HG02571 (cell line): ENCODE results near the gene CRY1.

Experiments used
- ATAC-seq: cut with Tn5 transposase; IDR thresholded peaks from one replicate; pipeline ENCODE4 v1.9.1; 2021; ENCODE audit warnings: mild to moderate bottlenecking, moderate library complexity; ENCODE audit not compliant: unreplicated experiment

Gene CRY1

DNA sequence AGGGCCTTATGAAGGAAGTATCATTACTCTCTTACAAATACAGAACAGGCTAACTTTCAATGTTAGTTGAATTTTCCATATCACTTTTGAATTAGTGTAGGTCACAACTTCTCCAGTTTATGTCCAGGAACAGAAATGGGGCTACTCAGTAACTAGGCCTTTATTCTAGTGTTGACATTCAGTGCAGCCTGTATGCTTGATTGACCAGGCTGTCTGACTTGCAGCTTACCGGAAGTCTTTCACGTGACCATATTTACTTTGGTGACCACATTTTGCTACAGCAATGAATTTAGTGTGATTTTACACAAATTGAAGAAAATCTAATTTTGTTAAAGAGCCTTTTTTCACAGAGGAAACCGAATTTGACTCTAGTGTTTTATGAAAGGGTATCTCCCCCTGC is 118.8 kb downstream of the CRY1 start:
- no peak for ATAC-seq

- no peak for ATAC-seq
Measured at GRCh38 chr12:106973545-106973944, 119.8 kb downstream of the CRY1 start.

DNA sequence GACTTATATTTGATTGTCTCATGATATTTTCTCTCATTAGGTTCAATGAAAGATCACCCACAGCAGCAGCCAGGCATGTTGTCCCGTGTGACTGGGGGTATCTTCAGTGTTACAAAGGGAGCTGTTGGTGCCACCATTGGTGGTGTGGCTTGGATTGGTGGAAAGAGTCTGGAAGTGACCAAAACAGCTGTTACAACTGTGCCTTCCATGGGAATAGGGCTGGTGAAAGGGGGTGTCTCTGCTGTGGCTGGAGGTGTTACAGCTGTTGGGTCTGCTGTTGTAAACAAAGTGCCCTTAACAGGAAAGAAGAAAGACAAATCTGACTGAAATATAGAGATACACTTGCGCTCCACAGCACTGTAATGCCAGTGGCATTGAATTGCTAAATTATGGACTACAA is 122.3 kb downstream of the CRY1 start:
- ATAC-seq = no peak

DNA sequence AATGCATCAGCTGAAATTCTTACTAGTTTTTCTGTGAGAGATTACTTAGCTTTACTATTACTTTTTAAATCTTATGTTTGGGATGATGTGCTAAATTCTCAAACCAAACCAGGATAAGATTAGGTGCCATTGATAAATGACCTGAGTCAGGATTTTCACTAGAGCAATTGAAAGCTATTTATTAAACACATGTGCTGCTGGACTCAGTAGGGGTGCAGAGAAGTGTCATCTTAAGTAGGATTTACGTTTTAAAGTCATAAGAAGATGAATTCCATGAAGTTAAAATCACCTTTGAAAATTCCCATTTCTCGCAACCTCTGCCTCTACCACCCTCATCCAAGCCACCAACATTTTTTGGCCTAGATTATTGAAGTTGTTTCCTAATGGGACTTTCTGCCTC is 128.8 kb downstream of the CRY1 start:
- ATAC-seq = no peak

DNA sequence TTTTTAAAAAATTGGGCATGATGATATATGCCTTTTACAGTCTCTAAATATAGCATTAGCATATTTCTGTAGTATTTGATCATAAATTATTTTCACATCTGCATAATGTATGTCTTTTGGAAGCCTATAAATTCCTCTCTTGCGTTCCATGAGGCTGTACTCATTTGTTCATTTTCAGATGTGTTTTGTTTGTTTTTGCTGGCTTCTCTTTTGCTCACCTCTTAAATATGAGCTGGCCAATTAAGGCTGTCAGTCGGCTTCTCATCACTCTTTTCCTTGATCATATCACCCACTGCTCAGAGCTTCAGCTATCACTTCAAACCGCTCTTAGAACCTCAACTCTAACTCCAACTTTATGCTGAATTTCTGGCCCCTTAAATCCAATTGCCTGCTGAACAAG is 131.1 kb downstream of the CRY1 start:
- ATAC-seq = no peak

GRCh38 chr12:106960443-106960842 is 132.9 kb downstream of the CRY1 start:
- no peak for ATAC-seq

DNA sequence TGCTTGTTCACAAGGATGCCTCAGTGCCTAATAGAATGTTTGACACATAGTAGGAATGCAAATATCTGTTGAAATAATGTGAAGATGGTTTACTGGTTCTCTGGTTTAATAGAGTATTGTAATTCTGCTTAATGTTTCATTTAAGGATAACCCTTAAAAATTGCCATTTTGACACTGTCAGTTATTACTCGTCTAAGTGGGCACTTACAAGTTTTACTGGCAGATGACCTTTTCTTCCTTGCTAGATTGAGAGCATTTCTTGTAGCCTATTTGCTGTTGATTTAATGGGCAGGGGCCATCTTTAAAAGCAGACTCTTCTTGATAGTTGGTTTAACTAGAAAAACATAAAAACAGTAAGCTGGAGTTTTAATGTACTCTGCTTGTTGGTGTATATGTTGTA is 135.8 kb downstream of the CRY1 start:
- no peak for ATAC-seq

GRCh38 chr12:106956048-106956578 is 137.2 kb downstream of the CRY1 start:
- ATAC-seq = peak; percentile 34

DNA sequence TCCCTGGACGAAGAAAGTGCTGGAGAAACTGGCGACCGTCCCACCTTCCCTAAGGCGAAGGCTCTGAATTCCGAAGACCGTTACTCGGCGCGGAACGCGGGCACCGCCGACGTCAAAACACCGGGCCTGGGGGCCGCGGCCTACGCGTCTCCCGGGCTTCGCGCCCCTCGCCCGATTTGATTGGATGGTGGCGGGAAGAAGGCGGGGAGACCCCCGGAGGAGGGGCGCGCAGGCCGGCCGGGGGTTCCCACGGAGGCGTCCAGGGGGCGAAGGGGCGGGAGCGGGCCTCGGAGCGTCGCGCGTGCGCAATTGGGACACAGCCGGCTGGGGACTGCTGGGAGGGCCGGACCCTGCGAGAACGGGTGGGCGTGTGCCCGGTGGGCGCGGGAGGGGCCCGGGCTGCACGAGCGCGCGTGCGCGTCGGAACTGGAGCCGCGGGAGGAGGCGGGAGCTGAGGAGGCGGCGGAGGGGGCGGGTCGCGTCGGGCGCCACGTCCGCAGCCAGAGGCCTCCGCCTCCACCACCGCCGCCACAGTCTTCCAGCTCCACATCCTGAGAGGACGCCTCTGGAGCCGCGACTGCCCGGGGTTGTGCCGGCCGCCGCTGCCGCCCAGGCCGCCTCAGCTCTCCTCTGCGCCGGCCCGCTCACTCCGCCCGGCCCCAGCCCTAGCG is 137.8 kb downstream of the CRY1 start, which contains the start of gene TMEM263:
TSS of gene TMEM263 (plus strand) at position 531 of the 671 bp plus-strand sequence. CDS start 11,210 bp downstream, outside the sequence.
- ATAC-seq = peak; percentile 78

GRCh38 chr12:106954462-106955376 is 138.6 kb downstream of the CRY1 start:
- no peak for ATAC-seq

DNA sequence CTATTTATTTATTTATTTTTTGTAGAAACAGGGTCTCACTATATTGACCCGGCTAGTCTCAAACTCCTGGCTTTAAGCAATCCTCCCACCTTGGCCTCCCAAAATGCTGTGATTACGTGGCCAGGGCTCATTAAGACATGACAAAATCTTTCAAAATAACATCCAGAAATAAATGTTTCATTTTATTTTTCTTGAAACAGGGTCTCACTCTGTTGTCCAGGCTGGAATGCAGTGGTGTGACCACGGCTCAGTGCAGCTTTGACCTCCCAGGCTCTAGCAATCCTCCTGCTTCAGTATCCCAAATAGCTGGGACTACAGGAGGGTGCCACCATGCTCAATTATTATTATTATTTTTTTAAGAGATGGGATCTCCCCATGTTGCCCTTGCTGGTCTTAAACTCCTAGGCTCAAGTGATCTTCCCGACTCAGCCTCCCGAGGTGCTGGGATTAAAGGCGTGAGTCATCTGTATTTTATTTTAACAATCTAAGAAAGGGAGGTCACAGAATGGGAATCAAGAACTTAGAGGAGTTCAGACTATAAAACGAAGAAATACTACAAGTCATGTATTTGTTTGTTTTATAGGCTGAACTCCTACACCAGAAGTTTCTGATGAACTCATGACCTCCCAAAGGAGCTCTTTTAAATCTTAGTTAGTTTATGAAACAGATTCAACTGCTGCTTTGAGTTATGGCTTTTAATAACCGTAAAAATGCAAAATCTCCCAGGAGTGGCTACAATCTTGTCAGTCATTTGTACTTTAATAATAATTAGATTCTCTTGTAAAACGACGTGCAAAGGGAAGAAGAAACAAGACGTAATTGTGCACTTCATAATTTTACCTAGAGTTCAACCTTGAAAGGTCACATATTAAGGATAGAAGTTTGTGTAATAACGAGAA is 139.7 kb downstream of the CRY1 start:
- ATAC-seq = no peak

DNA sequence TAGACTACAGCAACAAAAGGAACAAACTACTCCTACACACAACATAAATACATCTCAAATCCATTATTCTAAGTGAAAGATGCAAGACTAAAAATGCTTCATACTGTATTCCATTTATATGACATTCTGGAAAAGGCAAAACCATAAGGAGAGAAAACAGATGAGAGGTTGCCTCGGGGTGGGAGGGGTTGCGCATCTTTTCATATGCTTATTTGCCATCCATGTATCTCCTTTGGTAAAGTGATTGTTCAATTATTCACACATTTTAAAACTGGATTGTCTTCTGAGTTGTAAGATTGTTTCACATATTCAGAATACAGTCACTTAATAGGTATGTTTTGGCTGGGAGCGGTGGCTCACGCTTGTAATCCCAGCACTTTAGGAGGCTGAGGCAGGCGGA is 142.8 kb downstream of the CRY1 start:
- ATAC-seq = no peak

DNA sequence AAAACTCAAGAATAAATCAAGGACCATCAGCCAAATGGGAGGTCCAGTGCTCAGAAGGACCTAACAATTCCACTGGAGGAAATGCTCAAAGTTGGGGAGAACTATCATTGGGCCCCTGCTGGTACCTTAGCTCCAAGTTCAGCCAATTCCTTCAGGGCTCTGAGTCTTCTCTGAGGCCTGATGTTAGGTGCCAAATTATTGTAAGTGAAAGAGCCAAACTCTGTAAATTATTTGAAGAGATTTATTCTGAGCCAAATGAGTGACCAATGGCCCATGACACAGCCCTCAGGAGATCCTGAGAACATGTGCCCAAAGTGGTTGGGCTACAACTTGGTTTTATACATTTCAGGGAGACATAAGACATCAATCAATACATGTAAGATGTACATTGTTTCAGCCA is 145.9 kb downstream of the CRY1 start:
- ATAC-seq = no peak

GRCh38 chr12:106945261-106945851 is 148.0 kb downstream of the CRY1 start:
- no peak for ATAC-seq

GRCh38 chr12:106942775-106943174 is 150.6 kb downstream of the CRY1 start:
- no peak for ATAC-seq

DNA sequence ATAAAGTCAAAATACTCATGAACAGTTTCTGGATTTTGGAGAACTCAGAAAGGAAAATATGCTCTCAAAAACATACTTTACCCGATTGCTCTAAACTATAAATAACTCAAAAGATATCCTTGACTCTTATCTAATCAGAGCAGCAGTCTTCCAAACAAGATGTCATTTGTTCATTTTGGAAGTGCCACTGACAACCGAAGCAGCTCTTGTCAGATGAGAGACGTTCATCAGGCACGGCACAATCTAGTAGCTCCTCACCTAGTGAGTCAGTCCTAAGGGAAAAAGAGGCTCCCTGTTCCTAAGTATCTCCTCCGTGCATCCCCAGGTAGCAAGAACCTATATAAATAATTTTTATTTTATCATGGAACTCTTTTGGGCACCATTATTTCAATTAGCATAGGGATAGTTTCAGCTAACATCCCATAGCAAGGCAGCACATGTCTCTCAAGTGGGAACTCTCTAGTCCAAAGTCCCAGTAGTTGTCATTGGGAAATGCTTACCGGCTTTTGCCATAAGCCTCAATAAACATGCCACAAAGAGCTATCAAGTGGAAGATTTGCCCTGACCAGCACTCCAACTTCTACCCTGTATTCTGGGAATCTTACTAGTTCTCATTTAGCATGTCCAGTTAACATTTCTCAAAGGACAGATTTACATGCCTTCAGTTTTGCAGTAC is 151.7 kb downstream of the CRY1 start:
- no peak for ATAC-seq
